HG03442 (cell line): ENCODE measurements around the gene PRRC2B.

Experiments used
- ATAC-seq: cut with Tn5 transposase; IDR thresholded peaks from one replicate; pipeline ENCODE4 v1.9.1; 2021; ENCODE audit warnings: mild to moderate bottlenecking, moderate library complexity; ENCODE audit not compliant: unreplicated experiment

PRRC2B gene

GRCh38 chr9:131406563-131407436 lies 12.9 kb downstream of the PRRC2B start:
- no peak for ATAC-seq

- no peak for ATAC-seq
These were observed 13.9 kb downstream of the PRRC2B start for GRCh38 chr9:131407717-131408195.

DNA sequence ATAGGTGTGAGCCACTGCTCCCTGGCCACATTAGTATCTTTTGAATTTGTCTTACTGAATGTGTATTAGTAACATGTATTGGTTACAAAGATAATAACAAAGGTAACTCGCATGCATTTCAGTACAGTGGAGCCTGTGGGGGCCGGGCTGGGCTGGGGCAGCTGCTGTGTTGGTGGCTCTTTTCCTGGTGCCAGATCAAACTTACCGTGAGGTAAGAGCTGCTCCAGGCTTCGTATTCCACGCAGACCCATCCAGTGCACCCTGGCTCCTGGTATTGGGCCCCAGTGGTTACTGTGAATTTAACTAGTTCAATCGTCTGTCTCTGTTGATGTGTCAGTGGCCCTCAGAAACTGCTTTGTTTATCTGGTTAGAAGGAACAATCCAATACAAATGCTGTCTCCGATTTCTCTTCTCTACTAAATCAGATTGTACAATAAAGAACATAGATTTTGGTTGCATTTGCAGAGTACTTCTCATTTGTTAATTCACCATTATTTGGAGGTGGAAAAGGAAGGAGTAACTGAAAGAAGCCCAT lies 15.6 kb downstream of the PRRC2B start:
- no peak for ATAC-seq

DNA sequence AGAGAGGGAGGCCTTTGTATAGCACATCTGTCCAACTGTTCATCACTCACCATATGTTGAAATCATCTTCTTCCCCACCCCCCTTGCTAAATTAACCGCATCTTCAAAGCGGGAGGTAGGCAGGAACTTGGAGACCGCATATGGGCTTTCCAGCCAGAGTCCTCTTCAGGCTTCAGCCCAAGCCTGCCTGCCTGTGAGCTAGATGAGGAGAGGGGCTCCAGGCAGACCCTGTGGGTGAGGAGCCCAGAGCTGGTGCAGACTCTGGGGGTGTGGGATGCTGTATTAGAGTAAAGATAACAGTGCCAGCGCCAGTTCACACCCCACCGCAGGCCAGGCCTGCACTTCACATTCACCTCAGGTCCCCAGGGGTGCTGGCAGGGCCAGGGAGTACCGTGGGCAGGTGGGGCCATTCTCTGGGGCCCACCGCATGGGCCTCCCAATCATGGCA lies 16.2 kb downstream of the PRRC2B start:
- no peak for ATAC-seq

- no peak for ATAC-seq
These were observed 18.1 kb downstream of the PRRC2B start for GRCh38 chr9:131411719-131412681.

DNA sequence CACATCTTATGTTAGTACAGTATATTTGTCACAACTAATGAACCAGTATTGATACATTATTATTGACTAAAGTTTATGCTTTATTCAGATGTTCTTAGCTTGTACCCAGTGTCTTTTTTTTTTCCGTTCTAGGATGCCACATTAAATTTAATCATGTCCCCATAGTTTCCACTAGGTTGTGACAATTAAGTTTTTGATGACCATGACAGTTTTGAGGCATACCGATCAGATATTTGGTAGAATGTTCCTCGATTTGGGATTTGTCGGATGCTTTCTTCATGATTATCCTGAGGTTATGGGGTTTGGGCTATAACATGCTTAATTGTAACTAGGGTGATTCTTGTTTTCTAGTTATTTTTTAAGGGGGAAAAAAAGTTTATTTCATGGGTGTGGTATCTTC lies 22.6 kb downstream of the PRRC2B start:
- ATAC-seq: no peak

GRCh38 chr9:131417264-131418142 lies 23.6 kb downstream of the PRRC2B start:
- ATAC-seq: no peak

- no peak for ATAC-seq
These were observed 24.5 kb downstream of the PRRC2B start for GRCh38 chr9:131418143-131419025.

DNA sequence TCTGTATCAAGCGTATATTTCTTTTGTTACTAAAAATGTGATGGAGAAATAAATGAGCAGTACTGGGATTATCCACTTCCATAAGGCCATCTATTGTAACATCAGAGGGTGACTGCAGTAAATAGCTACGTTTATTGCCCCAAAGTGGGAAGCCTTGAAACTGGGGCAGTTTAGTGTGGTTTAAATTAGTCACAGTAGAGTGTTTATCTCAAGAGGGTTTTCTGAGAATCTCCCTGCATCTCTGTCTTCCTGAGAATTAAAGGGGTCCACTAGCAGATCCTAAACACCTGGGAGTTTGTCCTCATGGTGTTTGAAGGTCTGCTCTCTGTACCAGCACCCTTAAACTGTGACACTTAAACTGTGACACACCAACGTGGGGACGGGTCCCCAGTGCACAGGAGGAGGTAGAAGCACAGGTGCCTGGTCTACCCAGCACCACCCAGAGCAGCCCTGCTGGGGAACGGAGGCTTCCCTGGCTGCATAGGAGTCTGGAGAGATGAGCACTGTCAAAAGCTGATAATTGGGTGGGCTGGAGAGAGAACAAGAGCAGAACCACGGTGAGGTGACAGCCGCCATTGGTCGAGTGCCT lies 25.2 kb downstream of the PRRC2B start:
- no peak for ATAC-seq

DNA sequence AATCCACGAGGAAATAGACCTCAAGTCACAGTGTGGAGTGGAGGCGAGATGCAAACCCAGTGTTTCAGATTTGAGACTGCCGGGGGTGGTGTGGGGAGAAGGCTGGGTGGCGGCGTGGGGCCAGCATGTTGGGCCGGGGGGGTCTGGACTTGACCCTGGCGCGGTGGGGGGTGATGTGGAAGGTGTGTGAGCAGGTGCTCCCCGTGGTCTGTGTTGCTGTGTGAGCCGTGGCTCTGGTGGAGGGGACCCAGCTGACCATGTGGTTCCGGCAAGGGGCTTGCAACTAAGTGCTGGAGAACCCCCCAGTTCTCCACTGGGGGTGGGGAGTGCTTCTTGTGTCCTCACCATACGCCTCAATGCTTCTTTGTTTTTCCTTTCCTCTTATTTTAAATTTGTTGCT lies 25.8 kb downstream of the PRRC2B start:
- ATAC-seq: no peak

- ATAC-seq: no peak
These were observed 27.2 kb downstream of the PRRC2B start for GRCh38 chr9:131420980-131421624.

GRCh38 chr9:131421691-131422090 lies 27.8 kb downstream of the PRRC2B start:
- no peak for ATAC-seq

GRCh38 chr9:131422241-131422792 lies 28.4 kb downstream of the PRRC2B start:
- no peak for ATAC-seq

DNA sequence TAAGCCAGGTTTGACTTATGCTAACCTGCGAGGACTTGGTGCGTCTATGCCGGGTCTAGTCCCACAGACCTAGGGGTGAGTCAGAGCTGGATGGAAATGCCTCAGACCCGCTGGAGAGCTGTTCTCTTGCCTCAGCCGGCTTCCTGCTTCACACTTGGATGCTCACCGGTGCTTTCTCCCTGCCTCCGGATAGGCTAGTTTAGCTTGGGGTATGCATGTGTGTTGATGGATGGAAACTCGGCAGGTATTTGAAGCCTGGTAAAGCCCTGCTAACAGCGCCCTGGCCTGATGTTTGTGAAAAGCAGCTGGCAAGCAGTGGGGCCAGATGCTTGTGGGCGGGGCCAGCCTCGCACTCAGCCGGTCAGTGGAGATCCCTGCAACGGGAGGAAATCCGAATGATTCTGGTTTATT lies 29.3 kb downstream of the PRRC2B start:
- ATAC-seq: no peak

GRCh38 chr9:131426545-131426944 lies 32.7 kb downstream of the PRRC2B start:
- ATAC-seq: no peak

GRCh38 chr9:131429121-131430012 lies 35.5 kb downstream of the PRRC2B start:
- ATAC-seq: no peak

GRCh38 chr9:131432050-131432449 lies 38.2 kb downstream of the PRRC2B start:
- no peak for ATAC-seq
